HCT116 (cell line): ENCODE data around the gene VIPR2. TPM values are rescaled to one million over a fixed set of nuclear protein-coding genes. Genes with fewer than 3 reads are reported as not detected.

ENCODE experiments used
- ATAC-seq: fragments of 200-7000 bp; cut with Tn5 transposase; 2 replicates; pipeline ENCODE4 v1.9.1; 2020; ENCODE audit warnings: mild to moderate bottlenecking, moderate library complexity
- BruUV-seq: library from RNA; stranded (reverse); fragments of 400-500 nt; replicated peaks from 2 replicates; lab custom pipeline; 2021; lab: Mats Ljungman, UMichigan
- CTCF ChIA-PET: fragments of 300-600 bp; sonication (Branson Sonifier 250); formaldehyde crosslinking; loops from one replicate; lab custom pipeline; 2021; ENCODE audit warnings: antibody characterized with exemption; lab: Charles Lee
- POLR2A ChIA-PET: fragments of 300-600, 350-600 bp; sonication (Branson Sonifier 250); formaldehyde crosslinking; loops from one replicate; lab custom pipeline; 2021; ENCODE audit warnings: antibody characterized with exemption; lab: Charles Lee
- RAD21 ChIA-PET, 2 experiments: fragments of 300-600 bp; sonication (Branson Sonifier 250); formaldehyde crosslinking; loops; one replicate each; lab custom pipeline; 2023; ENCODE audit warnings: low total read pairs in 2 of 2; ENCODE audit not compliant: uncharacterized antibody in 2 of 2, unreplicated experiment in 2 of 2, low non-redundant PET in 1 of 2; lab: Charles Lee
- DNase-seq: peaks from one replicate; pipeline ENCODE4 v3.0.0-alpha.2; 2010; ENCODE audit warnings: low read depth, low spot score
- H2AFZ ChIP-seq: fragments of 200-600 bp; shearing (Covaris generic), sonication (generic); 2 replicates; pipeline ENCODE4 v1.6.1; 2017; ENCODE audit warnings: low read depth, mixed run types, mixed read lengths, antibody characterized with exemption, low read length; ENCODE audit not compliant: poor library complexity, severe bottlenecking
- H3K27ac ChIP-seq: 2 replicates; pipeline ENCODE4 v1.5.1; 2012; ENCODE audit warnings: low read depth, low read length
- H3K27me3 ChIP-seq: fragments of 200-600 bp; sonication (generic); 2 replicates; pipeline ENCODE4 v1.6.1; 2016; ENCODE audit warnings: mixed run types, low read length, mixed read lengths; ENCODE audit not compliant: insufficient read depth
- H3K36me3 ChIP-seq, 2 experiments: fragments of 200-500 bp in 1 of 2; fragments of 200-600 bp in 1 of 2; sonication (Bioruptor generic) in 1 of 2; sonication (generic) in 1 of 2; 2 replicates each; pipeline versions ENCODE4 v1.5.1 to v1.6.1; 2014 to 2016; ENCODE audit warnings: low read length in 2 of 2, inconsistent platforms in 1 of 2, mixed read lengths in 1 of 2, mixed run types in 1 of 2; ENCODE audit not compliant: insufficient read depth in 2 of 2, control insufficient read depth in 1 of 2
- H3K4me1 ChIP-seq, 2 experiments: fragments of 200-600 bp in 1 of 2; sonication (generic) in 1 of 2; 2 replicates each; pipeline versions ENCODE4 v1.5.1 to v1.6.1; 2012 to 2017; ENCODE audit warnings: low read length in 2 of 2, inconsistent platforms in 1 of 2, mild to moderate bottlenecking in 1 of 2, mixed read lengths in 1 of 2, mixed run types in 1 of 2, moderate library complexity in 1 of 2; ENCODE audit not compliant: insufficient read depth in 2 of 2, control insufficient read depth in 1 of 2
- H3K4me2 ChIP-seq: fragments of 200-600 bp; sonication (generic); 2 replicates; pipeline ENCODE4 v1.6.1; 2017; ENCODE audit warnings: mixed run types, low read length, mixed read lengths
- H3K4me3 ChIP-seq, 2 experiments: fragments of 200-600 bp in 1 of 2; sonication (generic) in 1 of 2; replicated peaks in 1 of 2; 2 replicates each; pipeline ENCODE4 v1.5.1; 2011 to 2016; ENCODE audit warnings: low read length in 2 of 2, control low read depth in 1 of 2, low read depth in 1 of 2, mild to moderate bottlenecking in 1 of 2, mixed read lengths in 1 of 2, mixed run types in 1 of 2
- H3K79me2 ChIP-seq: fragments of 200-600 bp; sonication (generic); 2 replicates; pipeline ENCODE4 v1.6.1; 2017; ENCODE audit warnings: mild to moderate bottlenecking, mixed run types, low read length, moderate library complexity, mixed read lengths; ENCODE audit not compliant: insufficient read depth
- H3K9ac ChIP-seq: fragments of 200-600 bp; sonication (generic); 2 replicates; pipeline ENCODE4 v1.6.1; 2016; ENCODE audit warnings: low read length, mixed read lengths
- H3K9me2 ChIP-seq: fragments of 200-600 bp; sonication (generic), shearing (Covaris generic); 2 replicates; pipeline ENCODE4 v1.6.1; 2017; ENCODE audit warnings: mixed run types, mild to moderate bottlenecking, moderate library complexity; ENCODE audit not compliant: insufficient read depth
- H3K9me3 ChIP-seq, 2 experiments: fragments of 200-500 bp in 1 of 2; fragments of 200-600 bp in 1 of 2; sonication (Bioruptor generic) in 1 of 2; sonication (generic) in 1 of 2; 2 replicates each; pipeline ENCODE4 v1.6.1; 2014 to 2017; ENCODE audit warnings: low read length in 2 of 2, mixed read lengths in 2 of 2, inconsistent platforms in 1 of 2, low read depth in 1 of 2, mild to moderate bottlenecking in 1 of 2, mixed run types in 1 of 2, moderate library complexity in 1 of 2; ENCODE audit not compliant: control insufficient read depth in 1 of 2, insufficient read depth in 1 of 2
- H4K20me1 ChIP-seq: fragments of 200-600 bp; sonication (generic), shearing (Covaris generic); 2 replicates; pipeline ENCODE4 v1.6.1; 2017; ENCODE audit warnings: mixed run types, mild to moderate bottlenecking, moderate library complexity; ENCODE audit not compliant: insufficient read depth
- CBX3 ChIP-seq: IDR thresholded peaks from 2 replicates; pipeline ENCODE4 v1.6.1; 2012; ENCODE audit warnings: low read depth
- CEBPB ChIP-seq: IDR thresholded peaks from 2 replicates; pipeline ENCODE4 v1.6.1; 2012; ENCODE audit warnings: low read depth
- CTCF ChIP-seq, 3 experiments: fragments of 200-600 bp in 1 of 3; sonication (generic) in 1 of 3; IDR thresholded peaks in 2 of 3; conservative IDR thresholded peaks in 1 of 3; 2 replicates each; pipeline ENCODE4 v1.5.1; 2012 to 2017; ENCODE audit warnings: low read depth in 2 of 3, low read length in 2 of 3, antibody characterized with exemption in 1 of 3, borderline replicate concordance in 1 of 3, control low read depth in 1 of 3, mild to moderate bottlenecking in 1 of 3, mixed read lengths in 1 of 3, mixed run types in 1 of 3, moderate library complexity in 1 of 3; ENCODE audit not compliant: insufficient read depth in 1 of 3
- EGR1 ChIP-seq: IDR thresholded peaks from 2 replicates; pipeline ENCODE4 v1.6.1; 2012; ENCODE audit warnings: low read depth
- ELF1 ChIP-seq: IDR thresholded peaks from 2 replicates; pipeline ENCODE4 v1.6.1; 2012; ENCODE audit warnings: low read depth, borderline replicate concordance
- EZH2phosphoT487 ChIP-seq: fragments of 200-600 bp; IDR thresholded peaks from 2 replicates; pipeline ENCODE4 v1.6.1; 2018; ENCODE audit warnings: antibody characterized with exemption, borderline replicate concordance
- FOSL1 ChIP-seq: IDR thresholded peaks from 2 replicates; pipeline ENCODE4 v1.6.1; 2012; ENCODE audit warnings: low read depth
- JUND ChIP-seq: IDR thresholded peaks from 2 replicates; pipeline ENCODE4 v1.6.1; 2012
- POLR2A ChIP-seq: IDR thresholded peaks from 2 replicates; pipeline ENCODE4 v1.7.0; 2011; ENCODE audit warnings: borderline replicate concordance; ENCODE audit not compliant: insufficient read depth, insufficient read length; ENCODE audit errors: extremely low read depth
- RAD21 ChIP-seq: IDR thresholded peaks from 2 replicates; pipeline ENCODE4 v1.6.1; 2012; ENCODE audit warnings: low read depth, mild to moderate bottlenecking
- SP1 ChIP-seq: IDR thresholded peaks from 2 replicates; pipeline ENCODE4 v1.6.1; 2012; ENCODE audit warnings: low read depth
- TCF7L2 ChIP-seq: IDR thresholded peaks from 2 replicates; pipeline ENCODE4 v1.7.0; 2011; ENCODE audit warnings: borderline replicate concordance, inconsistent platforms; ENCODE audit not compliant: insufficient read depth, insufficient read length; ENCODE audit errors: extremely low read depth
- ZBTB33 ChIP-seq: IDR thresholded peaks from 2 replicates; pipeline ENCODE4 v1.6.1; 2011; ENCODE audit warnings: mild to moderate bottlenecking, low read length, moderate library complexity; ENCODE audit not compliant: insufficient replicate concordance; ENCODE audit errors: extremely low read depth
- ZNF274 ChIP-seq: fragments of 200-500 bp; sonication (Bioruptor generic); IDR thresholded peaks from 2 replicates; pipeline ENCODE4 v1.6.1; 2014; ENCODE audit warnings: mild to moderate bottlenecking, low read depth, low read length, inconsistent platforms
- intact Hi-C: fragments of 100-400 bp; cut with micrococcal nuclease; formaldehyde crosslinking; loops from 2 replicates; pipeline ENCODE4 v1.10.0; 2022
- total RNA-seq: library from RNA; stranded (reverse); gene quantifications from one replicate; pipeline ENCODE4 v1.2.1, GENCODE V29; 2021; ENCODE audit not compliant: unreplicated experiment
- TF ChIP-seq, protein P1 (sequence below): IDR thresholded peaks from 2 replicates; pipeline ENCODE4 v1.6.1; 2012; ENCODE audit warnings: low read depth
- TF ChIP-seq, protein P2 (sequence below): IDR thresholded peaks from 2 replicates; pipeline ENCODE4 v1.6.1; 2012

The VIPR2 gene
- total RNA-seq, 1 experiment from 2014 or later: 0.10 TPM

DNA sequence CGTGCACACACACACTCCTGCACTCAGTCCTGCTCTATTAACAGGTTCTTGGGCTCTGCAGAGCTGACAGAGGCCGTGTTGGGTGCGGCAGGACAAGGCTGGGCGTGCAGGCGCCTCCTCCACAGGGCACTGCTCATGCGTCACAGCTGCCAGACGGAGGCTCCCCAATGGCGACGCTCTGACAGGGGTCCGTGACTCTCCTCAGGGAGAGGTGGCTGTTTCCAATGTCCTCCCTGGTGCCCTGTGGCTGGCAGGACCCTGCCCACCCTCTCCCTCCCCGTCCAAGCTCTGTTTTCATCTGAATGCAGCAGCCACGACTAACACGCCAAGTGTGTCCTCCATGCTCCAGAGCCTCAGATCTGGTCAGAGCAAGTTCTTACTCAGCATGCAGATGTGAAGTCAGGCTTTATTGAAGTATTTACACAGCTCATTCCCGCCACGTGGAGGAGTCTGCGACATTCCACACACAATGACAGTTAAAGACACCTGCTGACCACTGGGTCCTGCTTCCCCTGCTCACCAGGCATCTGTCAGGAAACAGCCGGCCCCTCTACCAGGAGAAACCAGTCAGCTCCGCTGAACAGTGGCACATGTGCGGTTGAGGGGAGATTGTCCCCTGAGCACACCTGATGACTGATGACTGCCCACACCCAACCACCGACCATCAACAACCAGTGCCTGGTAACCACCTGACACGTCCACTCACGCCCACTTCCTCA, 116.7 kb downstream of the VIPR2 start (continued):
- TF ChIP-seq, protein P1, sequence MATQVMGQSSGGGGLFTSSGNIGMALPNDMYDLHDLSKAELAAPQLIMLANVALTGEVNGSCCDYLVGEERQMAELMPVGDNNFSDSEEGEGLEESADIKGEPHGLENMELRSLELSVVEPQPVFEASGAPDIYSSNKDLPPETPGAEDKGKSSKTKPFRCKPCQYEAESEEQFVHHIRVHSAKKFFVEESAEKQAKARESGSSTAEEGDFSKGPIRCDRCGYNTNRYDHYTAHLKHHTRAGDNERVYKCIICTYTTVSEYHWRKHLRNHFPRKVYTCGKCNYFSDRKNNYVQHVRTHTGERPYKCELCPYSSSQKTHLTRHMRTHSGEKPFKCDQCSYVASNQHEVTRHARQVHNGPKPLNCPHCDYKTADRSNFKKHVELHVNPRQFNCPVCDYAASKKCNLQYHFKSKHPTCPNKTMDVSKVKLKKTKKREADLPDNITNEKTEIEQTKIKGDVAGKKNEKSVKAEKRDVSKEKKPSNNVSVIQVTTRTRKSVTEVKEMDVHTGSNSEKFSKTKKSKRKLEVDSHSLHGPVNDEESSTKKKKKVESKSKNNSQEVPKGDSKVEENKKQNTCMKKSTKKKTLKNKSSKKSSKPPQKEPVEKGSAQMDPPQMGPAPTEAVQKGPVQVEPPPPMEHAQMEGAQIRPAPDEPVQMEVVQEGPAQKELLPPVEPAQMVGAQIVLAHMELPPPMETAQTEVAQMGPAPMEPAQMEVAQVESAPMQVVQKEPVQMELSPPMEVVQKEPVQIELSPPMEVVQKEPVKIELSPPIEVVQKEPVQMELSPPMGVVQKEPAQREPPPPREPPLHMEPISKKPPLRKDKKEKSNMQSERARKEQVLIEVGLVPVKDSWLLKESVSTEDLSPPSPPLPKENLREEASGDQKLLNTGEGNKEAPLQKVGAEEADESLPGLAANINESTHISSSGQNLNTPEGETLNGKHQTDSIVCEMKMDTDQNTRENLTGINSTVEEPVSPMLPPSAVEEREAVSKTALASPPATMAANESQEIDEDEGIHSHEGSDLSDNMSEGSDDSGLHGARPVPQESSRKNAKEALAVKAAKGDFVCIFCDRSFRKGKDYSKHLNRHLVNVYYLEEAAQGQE: no peak
- no peak for TF ChIP-seq EGR1

GRCh38 chr7:159027056-159027788, 117.4 kb downstream of the VIPR2 start:
- Histone ChIP-seq H3K4me1 (peaks cover 0 to 17% of the 10 kb centered on the region in 2 experiments; a peak in 1 of 4 replicates), H4K20me1 (no peaks in the 10 kb centered on the region), H3K79me2 (no peaks in the 10 kb centered on the region), H2AFZ (no peak overlapping the region), H3K4me3 (no peak overlapping the region), H3K9ac (no peak overlapping the region), H3K9me3 (no peaks in the 10 kb centered on the region), H3K36me3 (no peaks in the 10 kb centered on the region), H3K9me2 (no peaks in the 10 kb centered on the region), H3K27ac (no peak overlapping the region), H3K27me3 (no peaks in the 10 kb centered on the region), H3K4me2 (no peak overlapping the region)
- BruUV-seq: no TSS peak
- intact Hi-C loops: no loop called here
- ChIA-PET CTCF (no interaction called here), POLR2A (no interaction called here), RAD21 (no interaction called here)
- ATAC-seq: no peak
- no peak for DNase-seq
- TF ChIP-seq EZH2phosphoT487: no peak
- TF ChIP-seq CTCF (IDR thresholded peaks at IDR 0.05 in 2 of 3, conservative IDR thresholded peaks at IDR 0.05 in 1 of 3; ENCODE audit: borderline replicate concordance in 1 of 3, insufficient read depth in 1 of 3, low read depth in 2 of 3, low read length in 2 of 3): no peak
- TF ChIP-seq ELF1: no peak
- TF ChIP-seq RAD21: no peak
- TF ChIP-seq CBX3: no peak
- no peak for TF ChIP-seq ZNF274
- TF ChIP-seq JUND: no peak
- no peak for TF ChIP-seq CEBPB
- TF ChIP-seq, protein P2, sequence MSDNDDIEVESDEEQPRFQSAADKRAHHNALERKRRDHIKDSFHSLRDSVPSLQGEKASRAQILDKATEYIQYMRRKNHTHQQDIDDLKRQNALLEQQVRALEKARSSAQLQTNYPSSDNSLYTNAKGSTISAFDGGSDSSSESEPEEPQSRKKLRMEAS: no peak
- no peak for TF ChIP-seq ZBTB33
- TF ChIP-seq TCF7L2: no peak
- TF ChIP-seq SP1: no peak
- TF ChIP-seq POLR2A: no peak
- no peak for TF ChIP-seq FOSL1
